ENCODE data around the gene LHX3.

Gene LHX3

DNA sequence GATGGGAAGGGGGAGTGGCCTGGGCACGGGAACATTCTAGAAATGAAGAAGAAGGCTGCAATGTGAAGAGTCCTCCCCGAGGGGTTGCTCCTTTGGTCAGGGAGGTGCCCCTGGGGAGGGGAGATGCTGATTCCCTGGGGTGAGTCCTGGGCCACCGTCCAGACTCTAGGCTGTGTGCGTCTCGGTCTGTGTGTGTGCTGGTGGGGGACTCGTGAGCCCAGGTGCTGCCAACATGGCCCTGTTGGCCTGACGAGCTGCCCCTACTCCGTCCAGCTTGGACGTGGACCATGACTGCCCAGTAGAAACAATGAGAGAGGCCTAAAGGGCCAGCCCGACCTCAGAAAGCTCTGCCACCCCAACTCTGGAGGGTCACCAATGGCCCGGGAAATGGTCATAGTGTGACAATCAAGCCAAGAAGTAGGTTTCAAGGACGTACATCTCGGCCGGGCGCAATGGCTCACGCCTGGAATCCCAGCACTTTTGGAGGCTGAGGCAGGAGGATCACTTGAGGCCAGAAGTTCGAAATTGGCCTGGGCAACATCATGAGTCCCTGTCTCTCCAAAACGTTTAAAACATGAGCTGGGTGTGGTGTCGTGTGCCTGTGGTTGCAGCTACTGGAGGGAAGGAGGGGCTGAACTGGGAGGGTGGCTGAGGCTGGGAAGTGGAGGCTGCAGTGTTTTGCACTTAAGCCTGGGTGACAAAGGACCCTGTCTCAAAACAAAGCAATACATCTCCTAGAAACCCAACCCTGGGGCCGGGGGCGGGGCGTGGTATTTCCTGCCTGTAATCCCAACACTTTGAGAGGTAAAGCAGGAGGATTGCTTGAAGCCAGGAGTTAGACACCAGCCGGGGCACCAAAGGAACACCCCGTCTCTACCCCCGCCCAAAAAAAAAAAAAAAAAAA is 17.0 kb downstream of the LHX3 start:
- H3K9ac ChIP-seq (ENCODE audit: low read depth, low read length, poor library complexity, severe bottlenecking) = no peak overlapping the region
- no peak overlapping the region for H2AFZ ChIP-seq (ENCODE audit: low read length)
- no peaks in the 10 kb centered on the region for H3K79me2 ChIP-seq (ENCODE audit: insufficient read depth, low read length)
- no peaks in the 10 kb centered on the region for H3K9me3 ChIP-seq (ENCODE audit: insufficient read depth, low read depth, low read length)
- no peaks in the 10 kb centered on the region for H3K36me3 ChIP-seq (ENCODE audit: insufficient read depth, low read length)
- H3K4me3 ChIP-seq (ENCODE audit: low read length, poor library complexity, severe bottlenecking) = no peak overlapping the region
- no peaks in the 10 kb centered on the region for H3K4me1 ChIP-seq (ENCODE audit: insufficient read depth, low read length, poor library complexity, severe bottlenecking)
- no peaks in the 10 kb centered on the region for H3K9me2 ChIP-seq (replicated peaks; ENCODE audit: low read depth, low read length)
- no peaks in the 10 kb centered on the region for H3F3A ChIP-seq (ENCODE audit: low read depth)
- H3K27me3 ChIP-seq (ENCODE audit: insufficient read depth, low read length, poor library complexity, severe bottlenecking) = no peaks in the 10 kb centered on the region
- no peak for TF ChIP-seq CTCF (conservative IDR thresholded peaks at IDR 0.05; ENCODE audit: low read length)
- no peak for TF ChIP-seq EZH2phosphoT487 (IDR thresholded peaks at IDR 0.05; ENCODE audit: borderline replicate concordance)
- H4K20me1 ChIP-seq (ENCODE audit: insufficient read depth, low read length, poor library complexity, severe bottlenecking) = no peaks in the 10 kb centered on the region
- no peak overlapping the region for H3K4me2 ChIP-seq (ENCODE audit: low read depth, low read length, poor library complexity, severe bottlenecking)

GRCh38 chr9:136187197-136187596 is 17.7 kb downstream of the LHX3 start:
- Histone ChIP-seq H3K9me2 (replicated peaks; ENCODE audit: low read depth, low read length) (no peaks in the 10 kb centered on the region), H3K36me3 (ENCODE audit: insufficient read depth, low read length) (no peaks in the 10 kb centered on the region), H3F3A (ENCODE audit: low read depth) (no peaks in the 10 kb centered on the region), H3K9me3 (ENCODE audit: insufficient read depth, low read depth, low read length) (no peaks in the 10 kb centered on the region), H3K9ac (ENCODE audit: low read depth, low read length, poor library complexity, severe bottlenecking) (no peak overlapping the region), H3K27me3 (ENCODE audit: insufficient read depth, low read length, poor library complexity, severe bottlenecking) (no peaks in the 10 kb centered on the region), H4K20me1 (ENCODE audit: insufficient read depth, low read length, poor library complexity, severe bottlenecking) (no peaks in the 10 kb centered on the region), H3K4me1 (ENCODE audit: insufficient read depth, low read length, poor library complexity, severe bottlenecking) (no peaks in the 10 kb centered on the region), H3K4me2 (ENCODE audit: low read depth, low read length, poor library complexity, severe bottlenecking) (no peak overlapping the region), H3K79me2 (ENCODE audit: insufficient read depth, low read length) (no peaks in the 10 kb centered on the region), H3K4me3 (ENCODE audit: low read length, poor library complexity, severe bottlenecking) (no peak overlapping the region), H2AFZ (ENCODE audit: low read length) (no peak overlapping the region)
- TF ChIP-seq EZH2phosphoT487 (IDR thresholded peaks at IDR 0.05; ENCODE audit: borderline replicate concordance) (no peak), CTCF (conservative IDR thresholded peaks at IDR 0.05; ENCODE audit: low read length) (no peak)

DNA sequence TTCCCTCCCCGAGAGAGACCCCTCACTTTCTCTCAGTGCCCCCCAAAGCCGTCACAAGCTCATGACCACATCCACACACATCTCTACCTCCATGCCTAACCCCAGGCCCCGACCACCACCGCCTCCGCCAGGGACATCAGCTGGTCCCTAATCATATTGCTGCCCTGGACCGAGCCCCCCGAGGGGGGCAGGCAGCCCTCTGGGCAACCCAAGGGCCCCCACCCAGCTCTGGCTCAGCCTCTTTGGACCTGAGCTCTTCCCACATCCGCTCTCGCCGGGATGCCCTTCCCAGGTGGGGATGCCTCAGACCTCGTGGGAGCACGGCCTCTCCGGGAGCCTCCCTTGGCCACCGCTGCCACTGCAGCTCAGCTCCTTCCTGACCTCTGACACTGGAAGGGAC is 18.5 kb downstream of the LHX3 start:
- Histone ChIP-seq H3K4me3 (ENCODE audit: low read length, poor library complexity, severe bottlenecking) (no peak overlapping the region), H3K9me2 (replicated peaks; ENCODE audit: low read depth, low read length) (no peaks in the 10 kb centered on the region), H3K36me3 (ENCODE audit: insufficient read depth, low read length) (no peaks in the 10 kb centered on the region), H4K20me1 (ENCODE audit: insufficient read depth, low read length, poor library complexity, severe bottlenecking) (no peaks in the 10 kb centered on the region), H3K27me3 (ENCODE audit: insufficient read depth, low read length, poor library complexity, severe bottlenecking) (no peaks in the 10 kb centered on the region), H2AFZ (ENCODE audit: low read length) (no peak overlapping the region), H3K4me2 (ENCODE audit: low read depth, low read length, poor library complexity, severe bottlenecking) (no peak overlapping the region), H3K79me2 (ENCODE audit: insufficient read depth, low read length) (no peaks in the 10 kb centered on the region), H3F3A (ENCODE audit: low read depth) (no peaks in the 10 kb centered on the region), H3K9me3 (ENCODE audit: insufficient read depth, low read depth, low read length) (no peaks in the 10 kb centered on the region), H3K9ac (ENCODE audit: low read depth, low read length, poor library complexity, severe bottlenecking) (no peak overlapping the region), H3K4me1 (ENCODE audit: insufficient read depth, low read length, poor library complexity, severe bottlenecking) (no peaks in the 10 kb centered on the region)
- TF ChIP-seq CTCF (conservative IDR thresholded peaks at IDR 0.05; ENCODE audit: low read length) = no peak
- no peak for TF ChIP-seq EZH2phosphoT487 (IDR thresholded peaks at IDR 0.05; ENCODE audit: borderline replicate concordance)
